GM12801 (cell line): ENCODE results near the gene TTN.

ENCODE experiments used
- CTCF ChIP-seq: IDR thresholded peaks from one replicate; pipeline ENCODE4 v1.5.1; 2011; ENCODE audit warnings: control low read depth; ENCODE audit not compliant: insufficient read length; ENCODE audit errors: extremely low read depth

Gene TTN

DNA sequence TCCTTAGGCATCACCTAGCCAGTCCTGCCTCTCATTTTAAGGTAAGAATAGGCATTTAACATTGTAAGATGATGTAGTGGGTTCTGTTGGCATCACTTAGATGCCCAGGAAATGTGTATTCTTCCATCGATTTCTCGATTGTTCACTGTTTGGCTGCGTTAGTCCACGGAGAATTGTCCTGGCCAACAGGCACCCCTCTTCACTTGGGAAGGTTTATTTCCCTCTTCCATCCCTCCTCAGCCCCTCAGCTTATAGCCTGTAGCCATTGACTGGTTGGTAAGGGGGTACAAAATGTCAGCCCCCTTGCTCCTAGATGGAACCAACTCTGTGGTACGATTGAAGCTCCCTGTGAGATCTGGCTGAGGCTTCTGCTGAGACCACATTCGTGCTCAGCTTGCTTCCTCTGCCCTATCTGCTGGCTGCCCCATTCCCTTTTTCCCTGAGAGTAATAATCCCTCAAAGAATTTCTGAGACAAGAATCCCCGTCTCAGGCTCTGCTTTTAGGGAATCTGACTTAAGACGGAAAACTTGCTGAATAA, 283.6 kb downstream of the TTN start:
- TF ChIP-seq CTCF: no peak

- peak; percentile 62 for TF ChIP-seq CTCF
These were observed 284.1 kb downstream of the TTN start for GRCh38 chr2:178522950-178523595.

DNA sequence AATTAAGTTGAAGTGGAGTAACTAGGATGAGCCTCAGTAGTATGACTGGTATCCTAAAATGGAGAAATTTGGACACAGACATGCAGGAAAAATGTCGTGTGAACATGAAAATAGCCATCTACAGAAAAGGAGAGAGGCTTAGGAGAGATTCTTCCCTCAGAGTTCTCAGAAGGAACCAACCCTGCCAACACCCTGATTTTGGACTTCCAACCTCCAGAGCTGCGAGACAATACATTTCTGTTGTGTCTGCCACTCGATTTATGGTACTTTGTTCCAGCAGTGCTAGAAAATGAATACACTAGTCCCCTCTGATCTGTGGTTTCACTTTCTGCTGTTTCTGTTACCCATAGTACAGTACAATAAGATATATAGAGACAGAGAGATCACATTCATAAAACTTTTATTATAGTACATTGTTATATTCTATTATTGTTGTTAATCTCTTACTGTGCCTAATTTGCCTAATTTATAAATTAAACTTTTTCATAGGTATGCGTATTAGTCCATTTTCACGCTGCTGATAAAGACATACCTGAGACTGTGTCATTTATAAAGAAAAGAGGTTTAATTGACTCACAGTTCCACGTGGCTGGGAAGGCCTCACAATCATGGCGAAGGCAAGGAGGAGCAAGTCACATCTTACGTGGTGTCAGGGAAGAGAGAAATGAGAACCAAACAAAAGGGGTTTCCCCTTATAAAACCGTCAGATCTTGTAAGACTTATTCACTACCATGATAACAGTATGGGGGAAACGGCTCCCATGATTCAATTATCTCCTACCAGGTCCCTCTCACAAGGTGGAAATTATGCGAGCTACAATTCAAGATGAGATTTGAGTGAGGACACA, 285.7 kb downstream of the TTN start:
- no peak for TF ChIP-seq CTCF

DNA sequence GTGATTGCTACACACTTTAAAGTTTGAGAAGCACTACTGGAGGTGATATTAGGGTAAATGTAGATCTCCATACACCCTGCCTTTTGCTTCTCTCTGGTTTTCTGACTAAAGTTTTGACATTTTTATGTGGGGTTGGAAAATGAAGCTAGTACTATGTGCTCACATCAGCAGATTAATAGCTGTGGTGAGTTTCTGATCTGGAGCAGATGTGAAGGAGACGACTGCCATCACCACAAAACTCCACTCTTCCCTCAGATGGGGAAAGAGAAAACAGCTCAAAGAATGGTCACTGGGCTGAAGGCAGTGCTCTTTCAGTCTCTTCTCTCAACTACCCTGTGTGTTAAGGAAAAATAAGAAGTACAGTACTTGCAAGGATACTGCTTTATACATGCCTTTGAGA, 289.7 kb downstream of the TTN start:
- no peak for TF ChIP-seq CTCF

DNA sequence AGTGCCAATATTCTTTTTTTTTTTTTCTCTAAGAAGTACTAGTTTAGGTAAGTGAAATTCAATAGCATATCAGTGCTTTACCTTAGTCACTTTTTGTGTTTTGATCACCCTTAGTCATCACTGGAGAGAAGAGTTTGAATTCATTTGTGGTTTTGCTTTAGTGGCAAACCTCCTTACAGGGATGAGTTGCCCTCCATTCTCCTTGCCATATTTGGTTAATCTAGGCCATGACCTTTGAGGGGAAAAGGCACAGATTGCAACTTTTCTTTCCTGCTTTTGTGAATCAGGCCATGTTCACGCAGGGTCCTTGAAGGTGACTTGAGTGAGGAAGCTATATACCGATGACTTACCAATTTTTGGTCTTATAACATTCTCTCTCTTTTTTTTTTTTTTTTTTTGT, 292.6 kb downstream of the TTN start:
- TF ChIP-seq CTCF: no peak

DNA sequence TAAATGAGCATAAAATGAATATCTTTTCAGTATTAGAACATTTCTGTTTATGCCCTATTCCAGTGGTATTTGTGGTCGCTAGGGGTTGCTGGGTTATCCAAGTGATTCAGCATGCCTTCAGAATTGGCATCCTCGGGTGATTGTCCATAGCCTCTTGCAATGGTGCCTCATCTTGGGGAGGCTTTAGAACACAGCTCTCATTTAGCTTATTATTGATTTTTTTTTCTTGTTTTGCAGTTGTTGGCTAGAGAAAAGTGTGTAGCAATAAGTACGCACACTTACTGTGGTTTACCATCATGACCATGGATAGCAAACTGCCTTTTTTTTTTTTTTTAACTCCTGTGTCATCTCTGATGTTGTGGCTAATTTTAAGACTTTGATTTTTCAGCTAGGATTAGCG, 293.3 kb downstream of the TTN start:
- no peak for TF ChIP-seq CTCF

DNA sequence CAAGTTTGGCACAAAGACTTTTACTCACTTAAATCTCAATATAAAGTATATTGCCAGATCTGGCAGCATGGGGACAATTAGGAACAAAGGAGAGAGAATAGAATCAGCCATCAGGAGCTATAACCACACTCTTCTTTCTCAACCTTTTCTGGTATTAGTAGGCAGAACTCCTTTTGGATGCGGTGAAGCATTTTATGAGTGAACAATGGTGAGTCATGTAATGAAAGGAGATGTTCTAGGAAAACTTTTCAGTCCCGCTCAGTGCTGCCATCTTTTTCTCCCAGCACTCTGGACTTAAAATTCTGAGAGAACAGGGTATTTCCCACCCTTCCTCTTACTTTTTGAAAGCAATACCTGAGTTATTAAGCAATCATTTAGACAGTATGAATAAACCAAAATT, 294.7 kb downstream of the TTN start:
- TF ChIP-seq CTCF: no peak
